ENCODE data around the gene NDST1. TPM values are rescaled to one million over a fixed set of nuclear protein-coding genes. Genes with fewer than 3 reads are reported as not detected.

NDST1 gene
- total RNA-seq, 1 experiment from 2014 or later, result 68.9 TPM

GRCh38 chr5:150550286-150550685, 42.4 kb downstream of the NDST1 start:
- no peak for TF ChIP-seq CTCF (IDR thresholded peaks at IDR 0.05; ENCODE audit: unreplicated experiment)
- BruUV-seq (replicated peaks), result no TSS peak
- no peaks in the 10 kb centered on the region for H3K4me1 Mint-ChIP-seq (ENCODE audit: insufficient read depth, unreplicated experiment)
- peaks cover 84% of the 10 kb centered on the region for H3K36me3 Mint-ChIP-seq (ENCODE audit: insufficient read depth, unreplicated experiment)
- H3K27me3 Mint-ChIP-seq (ENCODE audit: insufficient read depth, unreplicated experiment), result no peaks in the 10 kb centered on the region
- H3K9me3 Mint-ChIP-seq (ENCODE audit: unreplicated experiment), result no peaks in the 10 kb centered on the region
- H3K4me3 Mint-ChIP-seq (ENCODE audit: unreplicated experiment), result no peak overlapping the region
- DNase-seq (ENCODE audit: unreplicated experiment), result no peak
- ChIA-PET CTCF (interaction anchor here (0.6 to 11.3 kb wide), 5 partner anchors 7 to 228 kb away, joined by 4 to 142 read pairs (median 5); partner anchors contain the start of gene SMIM3), POLR2A (interaction anchor here (0.7 kb wide), 1 partner anchor 9 kb away, joined by 4 read pairs; no protein-coding TSS in a partner anchor)
- H3K27ac Mint-ChIP-seq (ENCODE audit: low read depth, unreplicated experiment), result no peak overlapping the region
- intact Hi-C loops (cut with micrococcal nuclease), result no loop called here

GRCh38 chr5:150551066-150551465, 43.1 kb downstream of the NDST1 start:
- BruUV-seq (replicated peaks), result no TSS peak
- no peak for DNase-seq (ENCODE audit: unreplicated experiment)
- H3K9me3 Mint-ChIP-seq (ENCODE audit: unreplicated experiment), result no peaks in the 10 kb centered on the region
- ChIA-PET POLR2A (no interaction called here), CTCF (interaction anchor here (0.6 to 11.3 kb wide), 6 partner anchors 6 to 227 kb away, joined by 3 to 142 read pairs (median 4); partner anchors contain the start of gene SMIM3)
- no peak overlapping the region for H3K4me3 Mint-ChIP-seq (ENCODE audit: unreplicated experiment)
- intact Hi-C loops (cut with micrococcal nuclease), result no loop called here
- H3K27ac Mint-ChIP-seq (ENCODE audit: low read depth, unreplicated experiment), result no peak overlapping the region
- TF ChIP-seq CTCF (IDR thresholded peaks at IDR 0.05; ENCODE audit: unreplicated experiment), result no peak
- H3K27me3 Mint-ChIP-seq (ENCODE audit: insufficient read depth, unreplicated experiment), result no peaks in the 10 kb centered on the region
- H3K4me1 Mint-ChIP-seq (ENCODE audit: insufficient read depth, unreplicated experiment), result no peaks in the 10 kb centered on the region
- H3K36me3 Mint-ChIP-seq (ENCODE audit: insufficient read depth, unreplicated experiment), result peaks cover 84% of the 10 kb centered on the region

DNA sequence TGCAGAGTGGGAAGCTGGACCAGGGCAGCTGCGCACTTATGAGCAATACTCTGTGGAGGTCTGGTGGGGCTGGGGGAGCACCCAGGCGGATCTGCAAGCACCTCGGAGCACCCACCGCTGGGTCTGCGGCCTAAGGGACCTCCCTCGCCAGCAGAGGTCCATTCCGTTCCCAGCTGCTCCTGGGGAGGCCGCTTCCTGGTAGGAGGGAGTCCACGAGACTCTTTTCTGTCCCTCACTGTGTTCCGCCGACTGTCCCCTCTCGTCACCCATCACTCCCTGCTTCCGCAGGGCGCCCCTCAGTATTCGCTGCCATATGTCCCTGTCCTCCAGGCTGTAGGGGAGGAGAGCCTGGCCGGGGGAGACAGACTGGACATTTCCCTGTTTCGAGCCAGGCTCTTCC, 45.5 kb downstream of the NDST1 start:
- no TSS peak for BruUV-seq (replicated peaks)
- H3K4me3 Mint-ChIP-seq (ENCODE audit: unreplicated experiment), result no peak overlapping the region
- intact Hi-C loops (cut with micrococcal nuclease), result no loop called here
- ChIA-PET POLR2A (interaction anchor here (1.4 kb wide), 1 partner anchor 12 kb away, joined by 4 read pairs; no protein-coding TSS in a partner anchor), CTCF (interaction anchor here (1.2 to 18.5 kb wide), 6 partner anchors 6 to 147 kb away, joined by 3 to 429 read pairs (median 12); partner anchors contain the start of genes MYOZ3 and RBM22)
- H3K27me3 Mint-ChIP-seq (ENCODE audit: insufficient read depth, unreplicated experiment), result no peaks in the 10 kb centered on the region
- H3K4me1 Mint-ChIP-seq (ENCODE audit: insufficient read depth, unreplicated experiment), result no peaks in the 10 kb centered on the region
- no peaks in the 10 kb centered on the region for H3K9me3 Mint-ChIP-seq (ENCODE audit: unreplicated experiment)
- TF ChIP-seq CTCF (IDR thresholded peaks at IDR 0.05; ENCODE audit: unreplicated experiment), result no peak
- no peak for DNase-seq (ENCODE audit: unreplicated experiment)
- no peak overlapping the region for H3K27ac Mint-ChIP-seq (ENCODE audit: low read depth, unreplicated experiment)
- H3K36me3 Mint-ChIP-seq (ENCODE audit: insufficient read depth, unreplicated experiment), result peaks cover 63% of the 10 kb centered on the region

GRCh38 chr5:150553911-150554310, 46.0 kb downstream of the NDST1 start:
- H3K4me1 Mint-ChIP-seq (ENCODE audit: insufficient read depth, unreplicated experiment), result no peaks in the 10 kb centered on the region
- no peaks in the 10 kb centered on the region for H3K27me3 Mint-ChIP-seq (ENCODE audit: insufficient read depth, unreplicated experiment)
- H3K27ac Mint-ChIP-seq (ENCODE audit: low read depth, unreplicated experiment), result no peak overlapping the region
- CTCF ChIA-PET, result interaction anchor here (0.6 to 18.5 kb wide), 7 partner anchors 6 to 628 kb away, joined by 3 to 429 read pairs (median 5); partner anchors contain the start of genes MYOZ3 and RBM22
- no peak for DNase-seq (ENCODE audit: unreplicated experiment)
- no peak overlapping the region for H3K4me3 Mint-ChIP-seq (ENCODE audit: unreplicated experiment)
- no peaks in the 10 kb centered on the region for H3K9me3 Mint-ChIP-seq (ENCODE audit: unreplicated experiment)
- TF ChIP-seq CTCF (IDR thresholded peaks at IDR 0.05; ENCODE audit: unreplicated experiment), result no peak
- POLR2A ChIA-PET, result no interaction called here
- intact Hi-C loops (cut with micrococcal nuclease), result no loop called here
- BruUV-seq (replicated peaks), result no TSS peak
- peaks cover 61% of the 10 kb centered on the region for H3K36me3 Mint-ChIP-seq (ENCODE audit: insufficient read depth, unreplicated experiment)
